ENCODE results near the gene KIAA1755.

Gene KIAA1755

DNA sequence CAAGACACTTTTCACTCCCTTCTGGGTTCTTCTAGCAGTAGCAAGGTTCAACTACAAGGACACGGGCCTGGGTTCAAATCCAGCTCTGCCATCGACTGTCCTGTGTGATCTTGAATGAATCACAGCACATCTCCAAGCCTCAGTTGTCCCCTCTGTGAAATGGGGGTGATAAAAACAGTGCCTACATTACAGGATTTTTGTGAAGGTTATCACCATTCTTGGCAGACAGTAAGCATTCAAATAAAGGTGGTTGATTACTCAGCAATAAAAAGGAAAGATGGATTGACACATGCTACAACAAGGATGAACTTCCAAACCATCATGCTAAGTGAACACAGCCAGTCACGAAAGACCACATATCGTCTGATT lies 88.9 kb downstream of the KIAA1755 start:
- no peak for DNase-seq (ENCODE audit: low read depth)
- no peak overlapping the region for H3K4me3 ChIP-seq (ENCODE audit: low read length)
- TF ChIP-seq CTCF (IDR thresholded peaks at IDR 0.05; ENCODE audit: insufficient read depth, low read depth, low read length, missing control alignments) = no peak

- DNase-seq (ENCODE audit: low read depth) = no peak
- TF ChIP-seq CTCF (IDR thresholded peaks at IDR 0.05; ENCODE audit: insufficient read depth, low read depth, low read length, missing control alignments) = no peak
- no peak overlapping the region for H3K4me3 ChIP-seq (ENCODE audit: low read length)
Observed at GRCh38 chr20:38170826-38171674, 89.5 kb downstream of the KIAA1755 start.

DNA sequence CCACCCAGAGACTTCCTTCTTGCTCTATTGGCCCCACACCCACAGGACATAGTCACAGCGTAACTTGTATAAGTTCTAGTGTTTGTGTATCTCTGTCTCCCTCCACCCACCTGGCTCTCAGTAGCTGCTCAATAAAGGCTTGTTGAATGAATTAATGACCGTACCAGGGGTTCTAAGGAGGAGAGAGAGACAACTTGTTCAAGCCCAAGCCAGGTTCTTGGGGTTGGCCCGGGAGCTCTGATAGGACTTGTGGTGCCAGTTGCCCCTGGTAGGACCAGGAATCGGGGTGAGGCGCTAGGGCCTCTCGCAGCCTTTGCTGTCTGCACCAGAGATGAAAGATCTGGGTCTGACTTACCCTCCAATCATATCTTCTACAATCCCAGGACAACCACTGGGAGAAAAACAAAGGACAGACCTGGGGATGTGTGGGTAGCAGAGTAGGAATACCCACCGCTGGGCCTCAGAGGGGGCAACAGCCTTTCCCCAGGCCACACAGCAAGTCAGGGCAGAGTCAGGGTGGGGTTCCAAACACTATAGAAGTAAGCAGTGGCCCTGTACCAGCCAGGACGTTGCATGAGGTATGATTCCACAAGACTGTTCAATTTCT lies 90.2 kb downstream of the KIAA1755 start:
- no peak for DNase-seq (ENCODE audit: low read depth)
- no peak for TF ChIP-seq CTCF (IDR thresholded peaks at IDR 0.05; ENCODE audit: insufficient read depth, low read depth, low read length, missing control alignments)

DNA sequence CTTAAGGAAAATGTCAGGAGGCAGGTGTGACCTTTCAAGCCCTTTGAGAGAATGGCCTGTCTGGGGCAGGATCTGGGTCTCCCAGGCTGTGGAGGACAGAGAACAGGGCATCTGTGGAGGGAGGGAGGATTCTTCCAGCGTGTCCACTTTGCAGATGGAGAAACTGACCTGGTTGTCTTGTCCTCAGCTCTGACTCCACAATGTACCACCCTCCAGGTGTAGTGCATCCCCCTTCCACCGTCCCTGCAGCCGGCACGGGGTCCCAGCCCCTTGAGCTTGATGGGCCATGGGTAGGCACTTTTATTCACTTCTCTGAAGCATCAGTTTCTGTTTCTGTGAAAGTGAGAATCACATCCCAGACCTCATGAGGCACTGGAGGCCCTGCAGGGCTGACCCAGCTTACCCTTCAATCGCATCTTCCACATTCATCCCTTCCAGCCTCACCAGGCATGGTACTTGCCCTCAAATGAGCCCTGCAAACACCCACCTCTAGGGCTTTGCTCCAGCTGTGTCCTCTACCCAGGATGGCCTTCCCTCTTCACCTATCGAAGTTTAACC lies 90.8 kb downstream of the KIAA1755 start:
- DNase-seq (ENCODE audit: low read depth) = no peak
- TF ChIP-seq CTCF (IDR thresholded peaks at IDR 0.05; ENCODE audit: insufficient read depth, low read depth, low read length, missing control alignments) = no peak
- no peak overlapping the region for H3K4me3 ChIP-seq (ENCODE audit: low read length)

More for the DNA sequence above, 90.2 kb downstream of the KIAA1755 start:
- H3K4me3 ChIP-seq (ENCODE audit: low read length) = no peak overlapping the region

DNA sequence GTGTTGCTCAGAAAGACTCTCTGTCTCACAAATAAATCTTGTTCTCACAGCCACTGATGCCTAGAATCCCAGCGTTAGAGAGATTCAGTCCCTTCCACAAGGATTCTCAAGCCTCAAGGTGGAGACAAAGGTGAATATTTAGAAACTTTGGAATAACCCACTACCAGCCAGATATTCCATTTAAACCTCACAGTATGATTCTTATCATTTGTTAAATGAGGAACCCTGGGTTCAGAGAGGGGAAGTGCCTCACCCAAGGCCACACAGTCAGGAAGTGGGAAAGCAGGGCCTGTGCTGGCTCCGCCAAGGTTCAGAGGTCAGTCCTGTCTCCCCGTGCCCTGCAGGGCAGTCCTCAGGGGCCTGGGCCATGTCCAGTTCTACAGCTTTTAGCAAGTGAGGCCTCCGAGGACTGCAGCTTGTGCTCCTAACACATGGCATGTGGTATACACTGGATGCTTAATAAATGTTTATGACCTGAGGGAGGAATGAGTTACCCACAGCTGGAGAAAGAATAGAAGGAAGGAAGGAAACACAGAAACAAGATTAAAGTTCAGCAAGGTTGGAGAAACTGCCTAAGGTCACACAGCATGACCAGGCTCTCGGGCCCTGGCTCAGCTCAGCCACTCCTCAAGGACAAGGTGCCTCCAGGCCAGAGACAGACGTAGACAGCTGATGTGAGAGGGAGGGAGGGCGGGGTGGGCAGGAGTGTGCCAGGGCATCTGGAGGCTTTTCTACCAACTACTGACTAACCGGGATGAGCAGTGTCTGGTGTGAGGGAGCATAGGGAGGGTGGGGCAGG lies 91.5 kb downstream of the KIAA1755 start:
- no peak for TF ChIP-seq CTCF (IDR thresholded peaks at IDR 0.05; ENCODE audit: insufficient read depth, low read depth, low read length, missing control alignments)
- no peak overlapping the region for H3K4me3 ChIP-seq (ENCODE audit: low read length)
- peak; percentile 52 for DNase-seq (ENCODE audit: low read depth)

DNA sequence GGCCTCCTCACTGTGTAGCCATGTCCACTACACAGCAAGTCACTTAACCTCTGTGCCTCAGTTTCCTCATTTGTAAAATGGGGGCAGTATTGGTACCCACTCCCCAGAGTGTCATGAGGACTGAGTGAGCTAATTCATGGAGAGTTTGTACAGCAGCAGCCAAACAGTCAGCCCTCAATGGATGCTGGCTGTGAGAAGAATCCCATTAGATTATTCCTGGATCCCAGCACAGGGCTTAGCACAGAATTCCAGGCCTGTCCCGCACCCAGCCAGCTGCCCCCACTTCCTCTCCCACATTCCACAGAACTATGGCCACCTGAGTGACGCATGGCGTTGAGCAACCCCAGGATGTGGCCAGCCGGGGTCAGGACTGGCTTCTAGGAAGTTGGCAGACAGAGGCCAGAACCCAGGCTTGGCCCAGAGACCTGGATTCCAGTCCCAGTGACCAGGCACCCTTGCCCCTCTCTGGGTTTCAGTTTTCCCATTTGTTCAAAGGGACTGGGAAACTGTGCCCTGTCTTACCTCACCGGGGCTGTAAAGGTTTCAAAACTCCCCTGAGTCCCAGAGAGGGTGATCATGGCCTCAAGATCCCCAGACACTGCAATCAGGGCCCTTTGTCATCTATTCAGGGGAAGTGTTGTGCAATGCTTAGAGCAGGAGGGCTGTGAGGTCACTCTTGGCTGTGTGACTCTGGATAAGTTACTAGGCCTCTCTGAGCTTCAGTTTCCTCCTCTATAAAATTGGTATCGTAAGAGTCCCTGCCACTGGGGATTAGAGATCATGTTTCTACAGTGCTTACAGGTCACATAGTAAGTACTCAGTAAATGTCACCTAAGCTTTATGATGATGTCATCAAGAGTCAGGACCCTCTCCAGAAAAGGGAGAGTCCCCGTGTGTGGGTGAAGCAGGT lies 92.4 kb downstream of the KIAA1755 start:
- DNase-seq (ENCODE audit: low read depth) = peak; percentile 80
- no peak overlapping the region for H3K4me3 ChIP-seq (ENCODE audit: low read length)
- no peak for TF ChIP-seq CTCF (IDR thresholded peaks at IDR 0.05; ENCODE audit: insufficient read depth, low read depth, low read length, missing control alignments)

Measured in epithelial cell of esophagus (primary cell).